Mesendoderm (in vitro differentiated cells): Measurements from ENCODE around the gene KLF14. TPM values are rescaled to one million over a fixed set of nuclear protein-coding genes. Genes with fewer than 3 reads are reported as not detected.
"Not testable (repeated sequence)": the region's sequence is repeated elsewhere in the genome, so short reads cannot be mapped to it uniquely, and the experiment has no call there.

Experiments
- DNase-seq: peaks from one replicate; pipeline ENCODE4 v3.0.0; 2013
- H2AK5ac ChIP-seq: 2 replicates; pipeline ENCODE4 v1.6.1; 2013; ENCODE audit warnings: low read length, inconsistent platforms
- H2BK120ac ChIP-seq: 2 replicates; pipeline ENCODE4 v1.6.1; 2013; ENCODE audit warnings: low read depth, mild to moderate bottlenecking, low read length, moderate library complexity, mixed read lengths
- H2BK15ac ChIP-seq: replicated peaks from 2 replicates; pipeline ENCODE4 v1.6.1; 2013; ENCODE audit warnings: low read depth, mild to moderate bottlenecking, moderate library complexity
- H2BK5ac ChIP-seq: 2 replicates; pipeline ENCODE4 v1.6.1; 2013; ENCODE audit warnings: low read length, inconsistent platforms
- H3K18ac ChIP-seq: 2 replicates; pipeline ENCODE4 v1.6.1; 2013; ENCODE audit warnings: mild to moderate bottlenecking, low read length, mixed read lengths
- H3K23ac ChIP-seq: one replicate; pipeline ENCODE4 v1.6.1; 2013; ENCODE audit warnings: low read length
- H3K27ac ChIP-seq: 2 replicates; pipeline ENCODE4 v1.5.1; 2013; ENCODE audit warnings: low read depth, mild to moderate bottlenecking, inconsistent platforms, low read length, moderate library complexity
- H3K27me3 ChIP-seq: 2 replicates; pipeline ENCODE4 v1.6.1; 2013; ENCODE audit warnings: low read length, control low read depth, mild to moderate bottlenecking, inconsistent platforms; ENCODE audit not compliant: insufficient read depth, poor library complexity
- H3K36me3 ChIP-seq: 2 replicates; pipeline ENCODE4 v1.6.1; 2013; ENCODE audit warnings: low read length, inconsistent platforms; ENCODE audit not compliant: control insufficient read depth, insufficient read depth
- H3K4ac ChIP-seq: one replicate; pipeline ENCODE4 v1.6.1; 2013; ENCODE audit warnings: low read depth, mild to moderate bottlenecking, low read length, moderate library complexity
- H3K4me1 ChIP-seq: 2 replicates; pipeline ENCODE4 v1.6.1; 2013; ENCODE audit warnings: low read depth, low read length, inconsistent platforms; ENCODE audit not compliant: control insufficient read depth
- H3K4me2 ChIP-seq: 2 replicates; pipeline ENCODE4 v1.6.1; 2013; ENCODE audit warnings: low read length
- H3K4me3 ChIP-seq: 2 replicates; pipeline ENCODE4 v1.5.1; 2013; ENCODE audit warnings: mild to moderate bottlenecking, low read length
- H3K56ac ChIP-seq: one replicate; pipeline ENCODE4 v1.6.1; 2013; ENCODE audit warnings: low read length
- H3K79me1 ChIP-seq: 2 replicates; pipeline ENCODE4 v1.6.1; 2013; ENCODE audit warnings: low read length, inconsistent platforms
- H3K79me2 ChIP-seq: 2 replicates; pipeline ENCODE4 v1.6.1; 2013; ENCODE audit warnings: mild to moderate bottlenecking, low read length; ENCODE audit not compliant: control insufficient read depth, insufficient read depth
- H3K9ac ChIP-seq: 2 replicates; pipeline ENCODE4 v1.6.1; 2013; ENCODE audit warnings: low read length, inconsistent platforms
- H4K5ac ChIP-seq: one replicate; pipeline ENCODE4 v1.6.1; 2013; ENCODE audit warnings: low read length
- H4K8ac ChIP-seq: one replicate; pipeline ENCODE4 v1.6.1; 2013; ENCODE audit warnings: low read depth, mild to moderate bottlenecking, control low read depth, low read length, moderate library complexity
- WGBS: extraction: QIAGEN DNeasy Blood & Tissue Kit; methylation state at CpG from one replicate; pipeline ENCODE4 v1.1.7; 2013; ENCODE audit warnings: low lambda C conversion rate, missing lambda C conversion rate; ENCODE audit not compliant: insufficient coverage; ENCODE audit errors: extremely low coverage; 5-methylcytosine and 5-hydroxymethylcytosine counted together
- polyA plus RNA-seq, 2 experiments: library from polyadenylated mRNA; stranded (reverse); fragments of 200-250 nt; gene quantifications; one replicate each; pipeline ENCODE4 v1.2.3, GENCODE V29; 2013

Gene KLF14
- polyA plus RNA-seq (2013, experiment 1 of 2) = 0.01 TPM
- not detected for polyA plus RNA-seq (2013, experiment 2 of 2)

- peaks cover 27% of the 10 kb centered on the region for H3K27me3 ChIP-seq
- H3K4me2 ChIP-seq = peak within 1 kb of the TSS; percentile 57
These were observed at the start of gene KLF14 for GRCh38 chr7:130733931-130734814. Gene KLF14, minus strand, starts transcription at chr7:130734207. Its CDS starts 174 bp downstream, at chr7:130734033.

DNA sequence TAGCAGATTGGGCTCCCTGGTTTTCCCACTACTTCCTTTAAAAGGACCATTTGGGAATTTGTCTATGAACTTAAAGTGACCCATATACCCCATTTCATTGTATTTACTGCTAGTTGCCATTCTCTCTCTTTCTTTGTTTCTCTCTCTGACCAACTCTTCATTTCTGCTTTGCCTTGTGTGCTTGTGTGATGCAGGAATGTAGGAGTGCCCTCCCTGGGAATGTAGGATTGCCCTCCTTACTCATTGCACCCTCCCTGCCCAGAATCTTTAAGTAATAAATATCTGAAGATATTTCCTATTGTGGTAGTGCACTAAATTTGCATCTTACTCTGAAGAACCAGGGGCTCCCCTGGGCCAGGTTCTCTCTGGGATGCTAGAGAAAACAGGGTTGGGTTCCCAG, 47.3 kb upstream of the KLF14 start:
- Histone ChIP-seq H3K18ac (no peak overlapping the region), H3K4ac (no peak overlapping the region), H3K4me1 (no peaks in the 10 kb centered on the region), H2BK15ac (no peak overlapping the region), H4K8ac (no peak overlapping the region), H4K5ac (no peak overlapping the region), H3K4me3 (no peak overlapping the region), H2BK5ac (no peak overlapping the region), H3K79me1 (no peaks in the 10 kb centered on the region), H3K27me3 (no peaks in the 10 kb centered on the region), H3K4me2 (no peak overlapping the region), H2AK5ac (no peak overlapping the region), H3K9ac (no peak overlapping the region), H2BK120ac (no peak overlapping the region), H3K56ac (no peak overlapping the region), H3K27ac (no peak overlapping the region), H3K23ac (no peak overlapping the region), H3K36me3 (no peaks in the 10 kb centered on the region), H3K79me2 (no peaks in the 10 kb centered on the region)
- DNase-seq = peak; percentile 2

More at GRCh38 chr7:130733931-130734814, at the start of gene KLF14:
- peak within 1 kb of the TSS; percentile 56 for H3K23ac ChIP-seq
- H2BK15ac ChIP-seq = no peak within 1 kb of the TSS
- no peak within 1 kb of the TSS for H2BK5ac ChIP-seq
- no peak within 1 kb of the TSS for H4K8ac ChIP-seq
- H2BK120ac ChIP-seq = no peak within 1 kb of the TSS
- H3K4me1 ChIP-seq = no peaks in the 10 kb centered on the region
- no CpG with 5 or more reads among the region's 100 CpGs for WGBS
- no peaks in the 10 kb centered on the region for H3K36me3 ChIP-seq
- no peak within 1 kb of the TSS for H4K5ac ChIP-seq
- H3K79me2 ChIP-seq = no peaks in the 10 kb centered on the region
- no peaks in the 10 kb centered on the region for H3K79me1 ChIP-seq
- H3K56ac ChIP-seq = peak within 1 kb of the TSS; percentile 34
- H3K27ac ChIP-seq = no peak within 1 kb of the TSS
- no peak within 1 kb of the TSS for H3K4ac ChIP-seq
- H3K18ac ChIP-seq = no peak within 1 kb of the TSS
- peak; percentile 39 for DNase-seq
- no peak within 1 kb of the TSS for H3K4me3 ChIP-seq
- H3K9ac ChIP-seq = peak within 1 kb of the TSS; percentile 29
- H2AK5ac ChIP-seq = no peak within 1 kb of the TSS

GRCh38 chr7:130777426-130777825, 43.4 kb upstream of the KLF14 start:
- no peak overlapping the region for H2BK120ac ChIP-seq
- no peaks in the 10 kb centered on the region for H3K27me3 ChIP-seq
- H2BK15ac ChIP-seq = no peak overlapping the region
- no peaks in the 10 kb centered on the region for H3K79me2 ChIP-seq
- H2BK5ac ChIP-seq = no peak overlapping the region
- no peak for DNase-seq
- no peaks in the 10 kb centered on the region for H3K36me3 ChIP-seq
- H3K56ac ChIP-seq = no peak overlapping the region
- H3K79me1 ChIP-seq = no peaks in the 10 kb centered on the region
- WGBS = no CpG with 5 or more reads among the region's 2 CpGs
- H3K27ac ChIP-seq = no peak overlapping the region
- no peak overlapping the region for H3K4ac ChIP-seq
- no peak overlapping the region for H3K9ac ChIP-seq
- H3K18ac ChIP-seq = no peak overlapping the region
- H3K4me2 ChIP-seq = no peak overlapping the region
- no peaks in the 10 kb centered on the region for H3K4me1 ChIP-seq
- no peak overlapping the region for H3K4me3 ChIP-seq
- H2AK5ac ChIP-seq = no peak overlapping the region
- H4K5ac ChIP-seq = no peak overlapping the region
- no peak overlapping the region for H4K8ac ChIP-seq
- no peak overlapping the region for H3K23ac ChIP-seq

DNA sequence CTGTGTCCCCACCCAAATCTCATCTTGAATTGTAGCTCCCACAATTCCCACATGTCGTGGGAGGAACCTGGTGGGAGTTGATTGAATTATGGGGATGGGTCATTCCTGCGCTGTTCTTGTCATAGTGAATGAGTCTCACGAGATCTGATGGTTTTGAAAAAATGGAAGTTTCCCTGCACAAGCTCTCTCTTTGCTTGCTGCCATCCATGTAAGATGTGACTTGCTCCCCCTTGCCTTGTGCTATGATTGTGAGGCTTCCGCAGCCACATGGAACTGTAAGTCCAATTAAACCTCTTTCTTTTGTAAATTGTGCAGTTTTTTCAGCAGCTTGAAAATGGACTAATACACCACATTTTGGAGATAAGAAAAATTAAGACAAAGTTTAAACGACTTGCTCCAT, 38.4 kb upstream of the KLF14 start:
- H4K5ac ChIP-seq, H4K8ac ChIP-seq, H3K36me3 ChIP-seq, H2BK120ac ChIP-seq, H3K4ac ChIP-seq, H2BK15ac ChIP-seq, H3K4me1 ChIP-seq, H3K56ac ChIP-seq, H3K79me1 ChIP-seq, H3K18ac ChIP-seq, H3K27ac ChIP-seq, H3K9ac ChIP-seq, DNase-seq, H2AK5ac ChIP-seq, H2BK5ac ChIP-seq, H3K23ac ChIP-seq, H3K4me2 ChIP-seq, H3K79me2 ChIP-seq, H3K4me3 ChIP-seq, H3K27me3 ChIP-seq: not testable (repeated sequence)
- WGBS = no CpG with 5 or more reads among the region's 5 CpGs

DNA sequence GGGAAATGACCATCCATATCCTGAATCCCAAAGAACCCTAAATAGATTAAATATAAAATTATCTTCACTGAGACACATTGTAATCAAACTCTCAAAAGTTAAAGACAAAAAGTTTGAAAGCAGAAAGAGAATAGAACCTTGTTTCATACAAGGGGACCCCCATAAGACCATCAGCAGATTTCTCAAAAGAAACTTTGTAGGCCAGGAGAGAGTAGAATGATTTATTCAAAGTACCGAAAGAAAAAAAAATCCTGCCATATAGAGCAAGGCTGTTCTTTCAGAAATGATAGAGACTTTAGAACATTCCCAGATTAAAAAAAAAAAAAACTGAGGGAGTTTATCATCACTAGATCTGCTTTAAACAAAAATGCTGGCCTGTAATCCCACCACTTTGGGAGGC, 34.8 kb upstream of the KLF14 start:
- no peak overlapping the region for H2BK5ac ChIP-seq
- no peak overlapping the region for H2BK120ac ChIP-seq
- H3K79me1 ChIP-seq = no peaks in the 10 kb centered on the region
- no peak overlapping the region for H2BK15ac ChIP-seq
- H3K27ac ChIP-seq = no peak overlapping the region
- no peak overlapping the region for H3K4me2 ChIP-seq
- no peaks in the 10 kb centered on the region for H3K79me2 ChIP-seq
- H3K18ac ChIP-seq = no peak overlapping the region
- WGBS = no CpG with 5 or more reads among the region's 1 CpG
- no peaks in the 10 kb centered on the region for H3K36me3 ChIP-seq
- H4K5ac ChIP-seq = no peak overlapping the region
- H3K4me1 ChIP-seq = no peaks in the 10 kb centered on the region
- DNase-seq = no peak
- no peaks in the 10 kb centered on the region for H3K27me3 ChIP-seq
- no peak overlapping the region for H3K56ac ChIP-seq
- H3K4me3 ChIP-seq = no peak overlapping the region
- H4K8ac ChIP-seq = no peak overlapping the region
- H3K4ac ChIP-seq = no peak overlapping the region
- no peak overlapping the region for H2AK5ac ChIP-seq
- no peak overlapping the region for H3K23ac ChIP-seq
- no peak overlapping the region for H3K9ac ChIP-seq

DNA sequence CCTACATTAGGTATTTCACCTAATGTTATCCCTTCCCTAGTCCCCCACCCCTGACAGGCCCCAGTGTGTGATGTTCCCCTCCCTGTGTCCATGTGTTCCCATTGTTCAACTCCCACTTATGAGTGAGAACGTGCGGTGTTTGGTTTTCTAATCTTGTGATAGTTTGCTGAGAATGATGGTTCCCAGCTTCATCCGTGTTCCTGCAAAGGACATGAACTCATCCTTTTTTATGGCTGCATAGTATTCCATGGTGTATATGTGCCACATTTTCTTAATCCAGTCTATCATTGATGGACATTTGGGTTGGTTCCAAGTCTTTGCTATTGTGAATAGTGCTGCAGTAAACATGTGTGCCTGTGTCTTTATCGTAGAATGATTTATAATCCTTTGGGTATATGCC, 30.6 kb upstream of the KLF14 start:
- not testable (repeated sequence) for DNase-seq, H3K18ac ChIP-seq, H3K4me1 ChIP-seq, H3K36me3 ChIP-seq, H4K5ac ChIP-seq, H2BK5ac ChIP-seq, H3K27ac ChIP-seq, H3K79me2 ChIP-seq, H3K4me3 ChIP-seq, H3K27me3 ChIP-seq, H3K56ac ChIP-seq, H3K4me2 ChIP-seq, H3K4ac ChIP-seq, H2BK15ac ChIP-seq, H2BK120ac ChIP-seq, H2AK5ac ChIP-seq, H3K79me1 ChIP-seq, H3K9ac ChIP-seq, H3K23ac ChIP-seq, H4K8ac ChIP-seq
- no CpG with 5 or more reads among the region's 4 CpGs for WGBS
